ENCODE results near the gene CES1. TPM values are rescaled to one million over a fixed set of nuclear protein-coding genes. Genes with fewer than 3 reads are reported as not detected.

The CES1 gene
- total RNA-seq, 1 donor, result under 0.01 TPM

Other genes starting within 250 kb of the CES1 start
- 0.27 TPM for gene SLC6A2, start 177.1 kb downstream of the CES1 start, total RNA-seq
- not detected for gene CES5A, start 42.3 kb upstream of the CES1 start, total RNA-seq

All from hematopoietic multipotent progenitor cell (in vitro differentiated cells).